ENCODE data around the gene TMEM50B. TPM values are rescaled to one million over a fixed set of nuclear protein-coding genes. Genes with fewer than 3 reads are reported as not detected.
"Not testable (repeated sequence)": the region's sequence is repeated elsewhere in the genome, so short reads cannot be mapped to it uniquely, and the experiment has no call there.

Gene TMEM50B
- total RNA-seq, 1 donor from 2014 or later = 24.9 TPM

GRCh38 chr21:33478182-33478581 lies 1.6 kb downstream of the TMEM50B start:
- intact Hi-C loops (cut with DNase I) = no loop called here
- DNase-seq (ENCODE audit: low spot score in 2 of 2) = no peak
- no peak for TF ChIP-seq CTCF (IDR thresholded peaks at IDR 0.05)
- peaks cover 5 to 15% of the 10 kb centered on the region in 2 donors for H3K4me1 ChIP-seq
- H3K36me3 ChIP-seq = no peaks in the 10 kb centered on the region
- peak overlapping the region in 1 of 2 donors; percentile 95 for H3K27ac ChIP-seq
- peak overlapping the region; percentile 80 to 81 for H3K4me3 ChIP-seq
- no peaks in the 10 kb centered on the region for H3K9me3 ChIP-seq
- no peaks in the 10 kb centered on the region for H3K27me3 ChIP-seq

GRCh38 chr21:33477066-33477465 lies 2.7 kb downstream of the TMEM50B start:
- no peaks in the 10 kb centered on the region for H3K36me3 ChIP-seq
- no peak for DNase-seq (ENCODE audit: low spot score in 2 of 2)
- no peaks in the 10 kb centered on the region for H3K9me3 ChIP-seq
- H3K27me3 ChIP-seq = no peaks in the 10 kb centered on the region
- intact Hi-C loops (cut with DNase I) = no loop called here
- no peak overlapping the region for H3K27ac ChIP-seq
- no peak for TF ChIP-seq CTCF (IDR thresholded peaks at IDR 0.05)
- H3K4me3 ChIP-seq = no peak overlapping the region
- peaks cover 5 to 15% of the 10 kb centered on the region in 2 donors for H3K4me1 ChIP-seq

- intact Hi-C loops (cut with DNase I) = no loop called here
- H3K4me1 ChIP-seq = peaks cover 4 to 12% of the 10 kb centered on the region in 2 donors
- no peak for DNase-seq (ENCODE audit: low spot score in 2 of 2)
- H3K27me3 ChIP-seq = no peaks in the 10 kb centered on the region
- no peak overlapping the region for H3K4me3 ChIP-seq
- H3K27ac ChIP-seq = no peak overlapping the region
- TF ChIP-seq CTCF (IDR thresholded peaks at IDR 0.05) = no peak
- H3K36me3 ChIP-seq = no peaks in the 10 kb centered on the region
- H3K9me3 ChIP-seq = no peaks in the 10 kb centered on the region
Measured at GRCh38 chr21:33473344-33473743, 6.4 kb downstream of the TMEM50B start.

GRCh38 chr21:33470701-33471100 lies 9.1 kb downstream of the TMEM50B start:
- no peak for TF ChIP-seq CTCF (IDR thresholded peaks at IDR 0.05)
- Histone ChIP-seq H3K9me3 (no peaks in the 10 kb centered on the region), H3K27me3 (no peaks in the 10 kb centered on the region), H3K36me3 (peaks cover 0 to 10% of the 10 kb centered on the region in 2 donors), H3K27ac (no peak overlapping the region), H3K4me3 (no peak overlapping the region), H3K4me1 (no peaks in the 10 kb centered on the region)
- intact Hi-C loops (cut with DNase I) = no loop called here
- no peak for DNase-seq (ENCODE audit: low spot score in 2 of 2)

GRCh38 chr21:33469183-33469582 lies 10.6 kb downstream of the TMEM50B start:
- H3K27ac ChIP-seq = not testable (repeated sequence)
- peaks cover 8 to 21% of the 10 kb centered on the region in 2 donors for H3K36me3 ChIP-seq

GRCh38 chr21:33461538-33462250 lies 18.1 kb downstream of the TMEM50B start:
- no peak for DNase-seq (ENCODE audit: low spot score in 2 of 2)
- no peak overlapping the region for H3K27ac ChIP-seq
- no peaks in the 10 kb centered on the region for H3K27me3 ChIP-seq
- H3K4me3 ChIP-seq = no peak overlapping the region
- no peaks in the 10 kb centered on the region for H3K9me3 ChIP-seq
- TF ChIP-seq CTCF (IDR thresholded peaks at IDR 0.05) = no peak
- no peaks in the 10 kb centered on the region for H3K4me1 ChIP-seq
- intact Hi-C loops (cut with DNase I) = no loop called here
- H3K36me3 ChIP-seq = peaks cover 36 to 67% of the 10 kb centered on the region in 2 donors

More at GRCh38 chr21:33469183-33469582, 10.6 kb downstream of the TMEM50B start:
- H3K27me3 ChIP-seq; DNase-seq (ENCODE audit: low spot score in 2 of 2); intact Hi-C loops (cut with DNase I); H3K9me3 ChIP-seq; H3K4me3 ChIP-seq; H3K4me1 ChIP-seq: not testable (repeated sequence)
